Erythroblast (primary cell): Measurements from ENCODE around the gene C4B.
A peak's percentile ranks its signal among the peaks of the same experiment; 100 is the strongest.
"Not testable (repeated sequence)": the region's sequence is repeated elsewhere in the genome, so short reads cannot be mapped to it uniquely, and the experiment has no call there.

Experiments used
- DNase-seq, 2 experiments: peaks; one replicate each; lab custom pipeline; 2025; lab: John Stamatoyannopoulos, UW
- GATA1 ChIP-seq: IDR thresholded peaks from 2 replicates; pipeline ENCODE4 v1.6.1; 2011; ENCODE audit warnings: low read depth, mild to moderate bottlenecking, control low read depth, low read length, moderate library complexity
- POLR2A ChIP-seq: IDR thresholded peaks from 2 replicates; pipeline ENCODE4 v1.6.1; 2011; ENCODE audit warnings: mild to moderate bottlenecking, low read length

Gene C4B

GRCh38 chr6:32045811-32046449 lies 31.3 kb downstream of the C4B start:
- peak; percentile 74 to 84 for DNase-seq
- no peak for TF ChIP-seq GATA1
- no peak for TF ChIP-seq POLR2A

GRCh38 chr6:32046450-32047083 lies 32.0 kb downstream of the C4B start:
- TF ChIP-seq POLR2A (no peak), GATA1 (no peak)
- DNase-seq, result peak; percentile 25 to 44

GRCh38 chr6:32047084-32047478 lies 32.5 kb downstream of the C4B start:
- no peak for DNase-seq
- TF ChIP-seq GATA1, result no peak
- no peak for TF ChIP-seq POLR2A

GRCh38 chr6:32047539-32047854 lies 32.9 kb downstream of the C4B start:
- TF ChIP-seq GATA1 (no peak), POLR2A (no peak)
- no peak for DNase-seq

- no peak for TF ChIP-seq POLR2A
- no peak for TF ChIP-seq GATA1
- peak; percentile 54 to 79 for DNase-seq
These were observed 33.5 kb downstream of the C4B start for GRCh38 chr6:32047855-32048766.

GRCh38 chr6:32049149-32049548 lies 34.6 kb downstream of the C4B start:
- DNase-seq, result not testable (repeated sequence)

- DNase-seq, result not testable (repeated sequence)
These were observed 35.1 kb downstream of the C4B start for GRCh38 chr6:32049736-32050135.

- no peak for DNase-seq
- TF ChIP-seq POLR2A (no peak), GATA1 (no peak)
These were observed 36.0 kb downstream of the C4B start for GRCh38 chr6:32050562-32050961.

GRCh38 chr6:32052626-32053025 lies 38.0 kb downstream of the C4B start:
- not testable (repeated sequence) for DNase-seq

GRCh38 chr6:32053314-32053713 lies 38.7 kb downstream of the C4B start:
- DNase-seq, result not testable (repeated sequence)

GRCh38 chr6:32055756-32056155 lies 41.2 kb downstream of the C4B start:
- not testable (repeated sequence) for DNase-seq

- DNase-seq, result no peak
- no peak for TF ChIP-seq POLR2A
- TF ChIP-seq GATA1, result no peak
These were observed 41.7 kb downstream of the C4B start for GRCh38 chr6:32056254-32056653.

- TF ChIP-seq POLR2A (no peak), GATA1 (no peak)
These were observed 43.4 kb downstream of the C4B start for GRCh38 chr6:32057966-32058365.

GRCh38 chr6:32058511-32058963 lies 43.9 kb downstream of the C4B start:
- TF ChIP-seq GATA1, result no peak
- TF ChIP-seq POLR2A, result no peak
- no peak for DNase-seq

More at GRCh38 chr6:32057966-32058365, 43.4 kb downstream of the C4B start:
- no peak for DNase-seq

GRCh38 chr6:32060966-32061655 lies 46.5 kb downstream of the C4B start:
- no peak for DNase-seq
- TF ChIP-seq POLR2A (no peak), GATA1 (no peak)
